Stimulated activated naive CD8-positive, alpha-beta T cell treated with anti-CD3 and anti-CD28 coated beads, Interleukin-15, Interleukin-2, amounts not matched to agents 100 U/mL and 50 U/mL, for 24 hours (primary cell): ENCODE data around the gene REG3G.
"Not testable (repeated sequence)": the region's sequence is repeated elsewhere in the genome, so short reads cannot be mapped to it uniquely, and the experiment has no call there.

Experiments used
- ATAC-seq: fragments of 150-1000 bp; cut with Tn5 transposase; one replicate; pipeline ENCODE4 v1.10.0; 2021
- DNase-seq: peaks from one replicate; pipeline ENCODE4 v3.0.0; 2021

Gene REG3G

DNA sequence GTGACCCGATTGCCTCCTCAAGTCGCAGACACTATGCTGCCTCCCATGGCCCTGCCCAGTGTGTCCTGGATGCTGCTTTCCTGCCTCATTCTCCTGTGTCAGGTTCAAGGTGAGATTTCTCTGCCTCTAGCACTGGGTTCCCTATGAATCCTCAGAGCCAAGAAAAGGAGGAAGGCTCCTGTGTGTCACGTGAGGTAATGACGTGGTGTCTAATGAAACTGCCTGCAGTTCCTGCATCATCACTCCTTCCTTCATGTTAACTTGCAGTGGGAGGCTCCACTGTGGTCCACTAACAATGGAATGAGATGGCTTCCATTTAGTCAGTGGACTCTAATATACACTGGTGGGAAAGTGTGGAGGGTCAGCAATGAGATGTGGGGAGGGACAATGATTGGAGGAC, 559 bp downstream of the REG3G start:
- DNase-seq = no peak
- no peak for ATAC-seq

DNA sequence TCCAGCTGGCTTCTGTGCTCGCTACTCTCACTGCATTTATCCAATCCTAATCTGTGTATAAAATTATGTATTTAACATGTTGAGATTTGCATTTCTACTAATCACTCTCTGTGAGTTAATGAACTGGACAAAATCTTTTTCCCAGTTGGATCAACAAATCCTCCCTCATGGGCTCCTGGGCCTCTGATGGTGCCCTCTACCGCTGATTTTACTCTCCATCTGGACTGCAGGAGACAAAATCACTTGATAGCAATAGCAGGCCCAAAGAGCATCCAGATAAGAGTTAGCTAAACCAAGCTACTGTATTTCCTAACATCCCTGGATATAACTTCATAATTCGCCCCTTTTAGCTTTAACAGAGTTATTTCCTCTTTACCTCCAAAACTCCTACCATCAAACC, 14.4 kb downstream of the REG3G start:
- ATAC-seq (no peak), DNase-seq (no peak)

DNA sequence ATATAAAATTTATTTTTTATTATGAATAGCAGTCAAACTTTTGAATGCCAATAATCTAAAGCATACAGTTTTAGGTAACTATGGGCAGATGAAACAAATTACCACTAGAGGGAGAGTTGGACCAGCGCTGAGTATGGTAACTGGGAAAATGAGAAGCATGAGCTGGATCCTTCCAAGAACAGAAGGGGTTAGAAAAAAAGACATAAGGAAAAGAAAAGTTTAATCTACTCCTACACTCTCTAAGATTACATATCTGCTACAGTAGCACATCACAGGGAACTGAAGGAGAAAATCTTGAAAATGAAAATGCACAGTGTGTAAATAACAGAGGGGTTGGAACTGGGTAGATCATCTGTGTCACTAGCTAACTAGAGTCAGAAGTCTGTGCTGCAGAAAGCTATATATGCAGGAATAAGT, 15.5 kb downstream of the REG3G start:
- DNase-seq = no peak
- ATAC-seq = no peak

DNA sequence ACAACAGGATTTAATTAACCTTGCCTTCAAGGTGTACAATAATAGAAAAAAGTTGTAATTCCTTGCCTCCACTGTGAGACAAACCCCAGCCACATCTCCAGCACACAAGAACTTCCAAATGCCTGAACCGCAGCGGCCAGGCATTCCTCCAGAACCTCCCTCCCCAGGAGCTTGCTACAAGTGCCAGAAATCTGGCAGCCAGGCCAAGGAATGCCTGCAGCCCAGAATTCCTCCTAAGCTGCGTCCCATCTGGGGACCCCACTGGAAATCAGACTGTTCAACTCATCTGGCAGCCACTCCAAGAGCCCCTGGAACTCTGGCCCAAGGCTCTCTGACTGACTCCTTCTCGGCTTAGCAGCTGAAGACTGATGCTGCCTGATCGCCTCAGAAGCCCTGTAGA, 28.0 kb downstream of the REG3G start:
- not testable (repeated sequence) for DNase-seq, ATAC-seq

DNA sequence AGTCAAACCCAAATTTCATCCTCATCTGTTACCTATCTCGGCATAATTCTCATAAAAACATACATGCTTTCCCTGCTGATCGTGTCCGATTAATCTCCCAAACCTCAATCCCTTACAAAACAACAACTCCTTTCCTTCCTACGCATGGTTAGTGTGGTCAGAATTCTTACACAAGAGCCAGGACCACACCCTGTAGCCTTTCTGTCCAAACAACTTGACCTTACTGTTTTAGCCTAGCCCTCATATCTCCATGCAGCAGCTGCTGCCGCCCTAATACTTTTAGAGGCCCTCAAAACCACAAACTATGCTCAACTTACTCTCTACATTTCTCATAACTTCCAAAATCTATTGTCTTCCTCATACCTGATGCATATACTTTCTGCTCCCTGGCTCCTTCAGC, 29.3 kb downstream of the REG3G start:
- ATAC-seq, DNase-seq: not testable (repeated sequence)

DNA sequence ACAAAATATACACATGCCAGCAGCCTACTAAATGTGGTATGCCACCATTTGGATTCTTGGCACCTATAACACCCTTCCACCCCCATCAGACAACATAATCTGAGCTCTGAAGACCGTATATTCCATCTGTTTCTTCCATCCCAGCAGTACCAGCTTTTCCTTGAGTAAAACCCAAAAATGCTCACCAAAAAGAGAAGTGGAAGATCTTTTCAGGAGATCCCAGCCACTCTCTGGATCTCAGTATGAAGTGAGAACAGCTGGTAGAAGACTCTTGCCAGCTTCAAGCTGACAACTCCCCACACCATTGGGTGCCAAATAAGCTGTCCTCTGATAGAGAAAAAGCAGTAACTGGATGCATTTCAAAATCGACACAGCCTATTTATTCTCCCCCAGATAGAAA, 39.7 kb downstream of the REG3G start:
- ATAC-seq (no peak), DNase-seq (no peak)

DNA sequence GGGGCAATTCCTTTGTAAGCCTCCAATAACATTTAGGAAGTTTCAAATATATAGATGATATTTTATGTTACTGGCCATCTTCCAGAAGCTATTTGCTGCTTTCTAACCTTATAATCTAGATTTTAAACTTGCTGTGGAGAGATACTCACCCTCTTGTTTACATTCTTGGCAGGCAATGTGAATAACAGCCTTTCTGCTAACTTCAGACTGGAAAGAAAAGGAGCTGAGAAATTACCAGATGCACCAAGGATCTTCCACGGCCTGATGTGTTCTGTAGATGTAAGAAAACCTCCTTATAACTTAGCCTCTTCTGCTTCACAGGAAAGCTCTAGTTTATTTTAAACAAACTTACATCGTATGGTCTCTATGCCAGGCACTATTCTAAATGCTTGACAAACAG, 45.6 kb downstream of the REG3G start:
- ATAC-seq (no peak), DNase-seq (no peak)
